Measurements from ENCODE around the gene EDRF1.

DNA sequence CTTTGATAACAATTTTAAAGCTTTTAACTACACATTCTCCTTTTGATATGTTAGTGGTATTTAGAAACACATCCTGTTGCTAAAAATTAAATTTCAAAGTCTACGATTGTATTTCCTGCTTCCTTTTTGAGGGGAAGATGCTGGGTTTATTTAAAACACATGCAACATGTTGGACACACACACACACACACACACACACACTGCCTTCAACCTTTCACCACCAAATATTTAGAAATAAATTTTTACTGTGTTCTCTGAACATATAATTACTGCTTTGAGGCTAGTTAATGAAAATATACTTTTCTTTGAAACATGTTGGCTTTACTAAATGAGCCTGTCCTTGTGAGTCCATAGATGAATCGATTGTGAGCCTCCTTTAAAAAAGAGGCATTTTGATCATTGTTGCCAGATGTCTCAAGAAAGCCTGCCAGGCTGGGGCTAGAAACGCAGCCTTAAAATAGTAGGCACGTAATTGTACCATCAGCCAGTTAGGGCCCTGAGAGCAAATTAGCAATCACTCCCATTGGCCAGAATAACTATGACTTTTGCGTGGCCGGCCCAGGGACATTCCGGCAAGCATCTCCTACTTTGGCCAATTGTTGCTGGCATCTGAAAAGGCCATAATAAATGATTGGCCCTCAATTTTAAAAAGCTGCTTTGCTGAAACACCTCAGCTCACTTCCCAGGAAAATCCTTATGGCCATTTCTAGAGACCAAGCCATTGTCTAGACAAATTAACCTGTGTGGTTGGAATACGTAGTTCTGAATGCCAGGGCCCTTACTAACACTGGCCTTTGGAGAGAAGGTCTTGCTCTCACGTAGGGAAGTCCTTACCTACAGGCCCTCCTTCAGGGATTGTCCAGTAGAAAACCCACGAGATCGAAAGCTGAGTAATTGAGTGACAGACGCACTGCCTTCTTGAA is 26.6 kb upstream of the EDRF1 start:
- TF ChIP-seq, protein P1, sequence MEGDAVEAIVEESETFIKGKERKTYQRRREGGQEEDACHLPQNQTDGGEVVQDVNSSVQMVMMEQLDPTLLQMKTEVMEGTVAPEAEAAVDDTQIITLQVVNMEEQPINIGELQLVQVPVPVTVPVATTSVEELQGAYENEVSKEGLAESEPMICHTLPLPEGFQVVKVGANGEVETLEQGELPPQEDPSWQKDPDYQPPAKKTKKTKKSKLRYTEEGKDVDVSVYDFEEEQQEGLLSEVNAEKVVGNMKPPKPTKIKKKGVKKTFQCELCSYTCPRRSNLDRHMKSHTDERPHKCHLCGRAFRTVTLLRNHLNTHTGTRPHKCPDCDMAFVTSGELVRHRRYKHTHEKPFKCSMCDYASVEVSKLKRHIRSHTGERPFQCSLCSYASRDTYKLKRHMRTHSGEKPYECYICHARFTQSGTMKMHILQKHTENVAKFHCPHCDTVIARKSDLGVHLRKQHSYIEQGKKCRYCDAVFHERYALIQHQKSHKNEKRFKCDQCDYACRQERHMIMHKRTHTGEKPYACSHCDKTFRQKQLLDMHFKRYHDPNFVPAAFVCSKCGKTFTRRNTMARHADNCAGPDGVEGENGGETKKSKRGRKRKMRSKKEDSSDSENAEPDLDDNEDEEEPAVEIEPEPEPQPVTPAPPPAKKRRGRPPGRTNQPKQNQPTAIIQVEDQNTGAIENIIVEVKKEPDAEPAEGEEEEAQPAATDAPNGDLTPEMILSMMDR (IDR thresholded peaks at IDR 0.05) = no peak
- TF ChIP-seq POLR2AphosphoS5 (IDR thresholded peaks at IDR 0.05) = no peak
- TF ChIP-seq POLR2A (IDR thresholded peaks at IDR 0.05) = no peak
- no peak for TF ChIP-seq EP300 (IDR thresholded peaks at IDR 0.05)

Data from suprapubic skin (tissue), 4 donors.